Endodermal cell (in vitro differentiated cells): ENCODE measurements around the gene PRRT1B. TPM values are rescaled to one million over a fixed set of nuclear protein-coding genes. Genes with fewer than 3 reads are reported as not detected.

Experiments
- DNase-seq: peaks from one replicate; pipeline ENCODE4 v3.0.0-alpha.2; 2017
- H3K27ac ChIP-seq: 2 replicates; pipeline ENCODE4 v1.5.1; 2013; ENCODE audit warnings: mild to moderate bottlenecking, low read depth, low read length, moderate library complexity
- H3K27me3 ChIP-seq: 2 replicates; pipeline ENCODE4 v1.6.1; 2013; ENCODE audit warnings: mild to moderate bottlenecking, low read length, moderate library complexity; ENCODE audit not compliant: insufficient read depth, control insufficient read depth, poor library complexity, severe bottlenecking
- H3K36me3 ChIP-seq: 2 replicates; pipeline ENCODE4 v1.7.0; 2013; ENCODE audit warnings: mild to moderate bottlenecking, low read length, moderate library complexity; ENCODE audit not compliant: control insufficient read depth, insufficient read depth
- H3K4me1 ChIP-seq: one replicate; pipeline ENCODE4 v1.7.0; 2013; ENCODE audit warnings: low read length; ENCODE audit not compliant: control insufficient read depth, insufficient read depth
- H3K4me3 ChIP-seq: 2 replicates; pipeline ENCODE4 v1.5.1; 2013; ENCODE audit warnings: mild to moderate bottlenecking, low read length, moderate library complexity
- H3K9ac ChIP-seq: 2 replicates; pipeline ENCODE4 v1.6.1; 2013; ENCODE audit warnings: mild to moderate bottlenecking, low read length, moderate library complexity; ENCODE audit not compliant: poor library complexity, severe bottlenecking; ENCODE audit errors: extremely low read depth
- H3K9me3 ChIP-seq: 2 replicates; pipeline ENCODE4 v1.6.1; 2013; ENCODE audit warnings: mild to moderate bottlenecking, low read length, moderate library complexity; ENCODE audit not compliant: control insufficient read depth
- H3K27ac Mint-ChIP-seq: 2 replicates; pipeline ENCODE4 v1.8.0; 2020; ENCODE audit warnings: mixed read lengths
- H3K27me3 Mint-ChIP-seq: 2 replicates; pipeline ENCODE4 v1.8.0; 2021; ENCODE audit warnings: mild to moderate bottlenecking, mixed read lengths; ENCODE audit not compliant: insufficient read depth
- H3K36me3 Mint-ChIP-seq: 2 replicates; pipeline ENCODE4 v1.8.0; 2020; ENCODE audit warnings: low read depth, mixed read lengths
- H3K4me1 Mint-ChIP-seq: 2 replicates; pipeline ENCODE4 v1.8.0; 2020; ENCODE audit warnings: mixed read lengths
- H3K4me3 Mint-ChIP-seq: 2 replicates; pipeline ENCODE4 v1.8.0; 2020; ENCODE audit warnings: mild to moderate bottlenecking, moderate library complexity, mixed read lengths
- H3K9me3 Mint-ChIP-seq: 2 replicates; pipeline ENCODE4 v1.8.0; 2020; ENCODE audit warnings: mild to moderate bottlenecking, mixed read lengths
- WGBS, 2 experiments: methylation state at CpG; one replicate each; pipeline versions ENCODE4 v1.1.5 to v1.1.7; 2013; ENCODE audit warnings: missing lambda C conversion rate in 2 of 2, mixed read lengths in 1 of 2; ENCODE audit not compliant: insufficient coverage in 1 of 2, insufficient read length in 1 of 2; 5-methylcytosine and 5-hydroxymethylcytosine counted together
- total RNA-seq, 2 donors: library from RNA; stranded (reverse); fragmentation: NEBNext Ultra II Directional in 1 of 2; extraction: Animal tissue kit (Norgen Biotek cat#: 25700) in 1 of 2; gene quantifications; 2 replicates in 1 of 2; 3 replicates in 1 of 2; pipeline ENCODE4 v1.2.1, GENCODE V29; 2021
- TF ChIP-seq, protein P1 (sequence below): fragments of 200-600 bp; sonication (generic); conservative IDR thresholded peaks from 2 replicates; pipeline ENCODE4 v1.5.0; 2021; ENCODE audit warnings: antibody characterized with exemption, mild to moderate bottlenecking

The PRRT1B gene
- total RNA-seq, 2 donors from 2014 or later, result 42.9 to 71.4 TPM

DNA sequence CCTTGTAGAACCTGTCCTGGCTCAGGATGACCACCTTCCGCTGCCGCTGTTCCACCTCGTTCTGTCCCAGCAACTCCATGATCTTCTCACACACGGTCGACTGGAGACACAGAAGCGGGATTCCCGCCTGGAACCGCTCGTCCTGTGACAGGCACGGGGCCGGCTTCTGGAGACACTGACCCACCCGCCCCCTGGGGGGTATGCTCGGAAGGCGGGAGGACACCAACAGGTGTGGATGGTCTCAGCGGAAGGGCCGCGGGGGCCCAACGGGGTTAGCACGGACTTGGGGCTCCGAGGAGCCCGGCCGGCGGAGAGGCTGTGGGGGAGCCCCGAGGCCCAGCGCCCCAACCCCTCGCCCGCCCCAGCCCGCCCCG lies 14.8 kb upstream of the PRRT1B start:
- no peaks in the 10 kb centered on the region for H3K9me3 Mint-ChIP-seq
- DNase-seq, result peak; percentile 79
- Histone ChIP-seq H3K9me3 (no peaks in the 10 kb centered on the region), H3K36me3 (peaks cover 32% of the 10 kb centered on the region), H3K9ac (peak overlapping the region; percentile 56), H3K4me1 (peaks cover 5% of the 10 kb centered on the region), H3K27ac (no peak overlapping the region), H3K4me3 (peak overlapping the region; percentile 85), H3K27me3 (no peaks in the 10 kb centered on the region)
- WGBS, 2 experiments, result 3 to 8% methylated on average over 7 to 29 of the region's 29 CpGs
- H3K4me1 Mint-ChIP-seq, result peaks cover 10% of the 10 kb centered on the region
- peak overlapping the region; percentile 76 for H3K27ac Mint-ChIP-seq
- peak overlapping the region; percentile 76 for H3K4me3 Mint-ChIP-seq
- H3K36me3 Mint-ChIP-seq, result peaks cover 27% of the 10 kb centered on the region
- TF ChIP-seq, protein P1, sequence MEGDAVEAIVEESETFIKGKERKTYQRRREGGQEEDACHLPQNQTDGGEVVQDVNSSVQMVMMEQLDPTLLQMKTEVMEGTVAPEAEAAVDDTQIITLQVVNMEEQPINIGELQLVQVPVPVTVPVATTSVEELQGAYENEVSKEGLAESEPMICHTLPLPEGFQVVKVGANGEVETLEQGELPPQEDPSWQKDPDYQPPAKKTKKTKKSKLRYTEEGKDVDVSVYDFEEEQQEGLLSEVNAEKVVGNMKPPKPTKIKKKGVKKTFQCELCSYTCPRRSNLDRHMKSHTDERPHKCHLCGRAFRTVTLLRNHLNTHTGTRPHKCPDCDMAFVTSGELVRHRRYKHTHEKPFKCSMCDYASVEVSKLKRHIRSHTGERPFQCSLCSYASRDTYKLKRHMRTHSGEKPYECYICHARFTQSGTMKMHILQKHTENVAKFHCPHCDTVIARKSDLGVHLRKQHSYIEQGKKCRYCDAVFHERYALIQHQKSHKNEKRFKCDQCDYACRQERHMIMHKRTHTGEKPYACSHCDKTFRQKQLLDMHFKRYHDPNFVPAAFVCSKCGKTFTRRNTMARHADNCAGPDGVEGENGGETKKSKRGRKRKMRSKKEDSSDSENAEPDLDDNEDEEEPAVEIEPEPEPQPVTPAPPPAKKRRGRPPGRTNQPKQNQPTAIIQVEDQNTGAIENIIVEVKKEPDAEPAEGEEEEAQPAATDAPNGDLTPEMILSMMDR, result peak; percentile 40
- no peaks in the 10 kb centered on the region for H3K27me3 Mint-ChIP-seq

DNA sequence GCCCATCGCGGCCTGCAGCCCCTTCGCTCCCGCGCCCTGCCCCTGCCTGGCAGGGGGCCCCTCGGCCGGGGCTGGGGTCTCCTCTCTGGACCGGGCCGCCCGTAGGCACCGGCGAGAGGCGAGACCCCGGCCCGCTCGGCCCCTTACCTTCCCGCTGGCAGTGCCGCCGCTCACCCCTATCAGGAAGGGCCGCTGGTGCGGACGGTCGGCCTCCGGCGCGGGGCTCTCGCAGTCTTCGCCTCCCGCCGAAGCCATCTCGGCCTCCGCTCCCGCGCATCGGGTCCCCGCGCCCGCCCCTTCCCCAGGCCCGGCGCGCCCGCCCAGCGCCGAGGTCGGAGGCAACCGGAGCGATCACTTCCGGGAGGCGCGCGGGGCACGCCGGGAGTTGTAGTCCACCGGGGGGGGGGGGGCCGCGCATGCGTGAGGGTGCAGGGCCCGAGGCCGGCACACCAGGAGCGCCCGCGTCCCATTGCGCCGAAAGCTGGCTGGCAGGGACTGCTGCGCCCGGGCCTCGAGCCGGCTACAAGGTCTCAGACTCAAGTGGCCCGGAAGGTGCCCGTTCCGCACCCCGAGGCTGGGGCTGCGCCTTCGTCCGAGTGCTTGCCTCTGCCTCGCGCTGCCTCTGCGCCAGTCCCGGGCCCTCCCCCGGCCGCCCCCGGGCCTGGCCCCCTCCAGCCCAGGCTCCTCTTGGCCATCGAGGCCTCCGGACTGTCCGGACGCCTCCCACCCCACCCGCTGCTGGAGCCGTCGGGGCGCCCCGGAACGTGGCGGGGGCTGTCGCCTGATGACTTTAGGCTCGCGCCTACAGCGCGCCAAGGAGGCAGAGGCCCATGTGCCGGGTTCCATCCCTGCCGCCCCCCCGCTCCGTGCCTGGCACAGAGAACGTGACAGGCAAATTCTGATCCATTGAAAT lies 14.1 kb upstream of the PRRT1B start, which contains the start of gene UCK1:
Gene UCK1, minus strand, starts transcription at position 344 of the 913 bp plus-strand sequence. Its CDS starts 89 bp downstream, at position 255.
- peak within 1 kb of the TSS; percentile 85 for H3K4me3 ChIP-seq
- 19 to 49% methylated on average over 28 to 103 of the region's 103 CpGs for WGBS, 2 experiments
- no peaks in the 10 kb centered on the region for H3K9me3 ChIP-seq
- H3K9me3 Mint-ChIP-seq, result peaks cover under 1% of the 10 kb centered on the region
- peaks cover 10% of the 10 kb centered on the region for H3K4me1 Mint-ChIP-seq
- peak; percentile 95 for DNase-seq
- H3K4me1 ChIP-seq, result peaks cover 5% of the 10 kb centered on the region
- TF ChIP-seq, protein P1, result no peak
- H3K36me3 Mint-ChIP-seq, result peaks cover 20% of the 10 kb centered on the region
- no peaks in the 10 kb centered on the region for H3K27me3 Mint-ChIP-seq
- peak within 1 kb of the TSS; percentile 76 for H3K4me3 Mint-ChIP-seq
- H3K27me3 ChIP-seq, result no peaks in the 10 kb centered on the region
- H3K27ac ChIP-seq, result no peak within 1 kb of the TSS
- peak within 1 kb of the TSS; percentile 56 for H3K9ac ChIP-seq
- H3K27ac Mint-ChIP-seq, result peak within 1 kb of the TSS; percentile 76
- peaks cover 29% of the 10 kb centered on the region for H3K36me3 ChIP-seq

DNA sequence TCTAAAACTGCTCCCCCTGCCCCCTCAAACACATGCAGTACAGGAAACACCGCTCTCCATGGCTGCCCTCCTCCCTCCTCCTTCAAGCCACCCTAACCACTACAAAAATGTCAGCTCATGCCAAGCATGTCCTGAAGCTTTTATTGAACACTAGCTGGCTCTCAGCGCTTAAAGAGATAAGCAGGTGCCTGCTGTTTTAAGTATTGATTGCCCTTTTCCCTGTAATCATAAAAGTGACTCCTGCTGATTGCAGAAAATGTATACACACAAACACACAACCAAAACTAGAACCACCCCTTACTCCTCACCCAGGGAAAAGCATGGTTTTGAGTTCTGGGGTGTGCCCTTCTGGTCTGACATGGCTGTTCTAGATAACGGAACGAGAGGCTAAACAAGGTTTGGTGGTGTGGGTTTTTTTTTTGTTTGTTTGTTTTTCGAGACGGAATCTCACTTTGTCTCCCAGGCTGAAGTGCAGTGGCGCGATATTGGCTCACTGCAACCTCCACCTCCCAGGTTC lies 10.5 kb upstream of the PRRT1B start:
- TF ChIP-seq, protein P1, result no peak
- Histone ChIP-seq H3K27ac (no peak overlapping the region), H3K9ac (no peak overlapping the region), H3K36me3 (peaks cover 2% of the 10 kb centered on the region), H3K9me3 (peaks cover 8% of the 10 kb centered on the region), H3K4me3 (no peak overlapping the region), H3K4me1 (peaks cover 5% of the 10 kb centered on the region), H3K27me3 (no peaks in the 10 kb centered on the region)
- Mint-ChIP-seq H3K27me3 (peaks cover 3% of the 10 kb centered on the region), H3K36me3 (peaks cover 2% of the 10 kb centered on the region), H3K4me1 (peaks cover 10% of the 10 kb centered on the region), H3K4me3 (no peak overlapping the region), H3K27ac (no peak overlapping the region), H3K9me3 (peaks cover 24% of the 10 kb centered on the region)
- no peak for DNase-seq
- WGBS, 2 experiments, result 88 to 98% methylated on average over 8 of the region's 8 CpGs
